Activated CD4-positive, alpha-beta T cell treated with anti-CD3 and anti-CD28 coated beads for 4 hours (primary cell): Measurements from ENCODE around the gene RHOD.

ENCODE experiments used
- DNase-seq, 2 donors: peaks; one replicate each; pipeline ENCODE4 v3.0.0-alpha.2; 2020

Gene RHOD

GRCh38 chr11:67117672-67118180 lies 61.1 kb downstream of the RHOD start:
- DNase-seq = peak; percentile 31 to 36

GRCh38 chr11:67118181-67118766 lies 61.6 kb downstream of the RHOD start:
- peak; percentile 49 to 58 for DNase-seq

GRCh38 chr11:67118801-67119584 lies 62.3 kb downstream of the RHOD start, which contains the start of gene KDM2A:
Gene KDM2A, plus strand, starts transcription at chr11:67119263. Its CDS starts 2,054 bp downstream, at chr11:67121317.
- DNase-seq = peak; percentile 99 to 100

- DNase-seq = peak; percentile 11 to 31
These were observed 63.1 kb downstream of the RHOD start for GRCh38 chr11:67119585-67120391.

- no peak for DNase-seq
These were observed 63.8 kb downstream of the RHOD start for GRCh38 chr11:67120456-67120855.

- no peak for DNase-seq
These were observed 64.4 kb downstream of the RHOD start for GRCh38 chr11:67120881-67121710.
